Skin of body (tissue), 2 donors: ENCODE data around the gene BOD1. TPM values are rescaled to one million over a fixed set of nuclear protein-coding genes. Genes with fewer than 3 reads are reported as not detected.
A peak's percentile ranks its signal among the peaks of the same experiment; 100 is the strongest.
"Not testable (repeated sequence)": the region's sequence is repeated elsewhere in the genome, so short reads cannot be mapped to it uniquely, and the experiment has no call there.

Experiments
- DNase-seq: peaks from one replicate; lab custom pipeline; 2025; lab: John Stamatoyannopoulos, UW
- total RNA-seq: library from RNA; depleted of rRNA; stranded (reverse); fragments of >200 nt; gene quantifications from one replicate; pipeline ENCODE4 v1.2.3, GENCODE V29; 2014

The BOD1 gene
- total RNA-seq, 1 donor from 2014 or later, result 47.4 TPM

DNA sequence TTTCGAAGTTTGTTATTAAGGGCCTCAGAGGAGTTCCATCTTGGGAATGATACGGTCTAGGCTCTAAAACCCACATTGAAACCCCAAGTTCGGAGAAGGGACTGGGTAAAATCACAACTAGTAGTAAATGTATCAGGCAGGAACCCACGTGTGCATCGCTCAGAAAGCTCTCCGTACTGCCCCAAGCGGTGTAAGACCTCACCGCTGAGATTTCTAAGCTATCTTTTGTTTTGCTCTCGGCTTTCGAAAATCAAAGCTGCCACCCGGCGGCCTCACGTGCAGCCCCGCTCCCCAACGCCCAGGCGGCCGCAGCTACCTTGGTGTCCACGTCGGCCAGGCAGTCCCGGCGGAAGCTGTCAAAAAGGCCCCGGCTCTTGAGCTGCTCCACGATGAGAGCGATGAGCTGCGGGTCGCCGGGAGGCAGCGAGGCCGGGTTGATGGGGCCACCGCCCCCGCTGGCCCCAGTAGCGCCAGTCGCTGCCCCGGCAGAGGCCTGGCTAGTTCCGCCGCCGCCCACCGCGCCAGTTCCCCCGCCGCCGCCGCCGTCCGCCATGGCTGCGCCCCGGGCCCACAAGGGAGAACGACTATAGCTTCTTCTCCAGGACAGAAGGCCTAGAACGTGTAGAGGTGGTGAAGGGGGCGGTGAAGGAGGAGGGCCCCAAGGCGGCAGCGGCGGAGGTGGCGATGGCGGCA lies 420 bp downstream of the BOD1 start:
- DNase-seq, result peak; percentile 62

GRCh38 chr5:173614591-173614990 lies 1.9 kb downstream of the BOD1 start:
- no peak for DNase-seq

- no peak for DNase-seq
Observed at GRCh38 chr5:173613433-173614159, 2.9 kb downstream of the BOD1 start.

GRCh38 chr5:173612948-173613347 lies 3.5 kb downstream of the BOD1 start:
- no peak for DNase-seq

- DNase-seq, result no peak
Observed at GRCh38 chr5:173611706-173612105, 4.7 kb downstream of the BOD1 start.

DNA sequence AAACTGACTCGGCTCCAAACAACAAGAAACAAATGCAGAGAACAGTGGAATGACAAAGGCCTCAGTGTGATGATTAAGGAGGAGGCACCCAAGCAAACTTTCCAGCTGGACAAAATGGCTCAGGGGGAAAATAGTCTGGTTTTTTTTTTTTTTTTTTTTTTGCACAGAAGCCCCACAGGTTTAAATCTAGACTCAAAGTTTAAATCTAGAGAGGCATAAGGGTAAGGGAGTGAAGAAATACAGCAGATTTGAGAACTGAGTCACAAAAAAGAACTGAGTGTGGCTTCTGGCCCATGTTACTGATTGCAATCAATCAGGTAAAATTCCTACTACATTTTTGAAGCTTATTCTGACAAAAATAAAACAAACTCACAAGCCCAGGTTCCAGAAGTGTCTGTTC lies 12.3 kb downstream of the BOD1 start:
- no peak for DNase-seq

GRCh38 chr5:173602423-173602822 lies 14.0 kb downstream of the BOD1 start:
- DNase-seq, result no peak

- DNase-seq, result no peak
Observed at GRCh38 chr5:173598686-173599085, 17.8 kb downstream of the BOD1 start.

GRCh38 chr5:173597304-173597703 lies 19.1 kb downstream of the BOD1 start:
- no peak for DNase-seq

DNA sequence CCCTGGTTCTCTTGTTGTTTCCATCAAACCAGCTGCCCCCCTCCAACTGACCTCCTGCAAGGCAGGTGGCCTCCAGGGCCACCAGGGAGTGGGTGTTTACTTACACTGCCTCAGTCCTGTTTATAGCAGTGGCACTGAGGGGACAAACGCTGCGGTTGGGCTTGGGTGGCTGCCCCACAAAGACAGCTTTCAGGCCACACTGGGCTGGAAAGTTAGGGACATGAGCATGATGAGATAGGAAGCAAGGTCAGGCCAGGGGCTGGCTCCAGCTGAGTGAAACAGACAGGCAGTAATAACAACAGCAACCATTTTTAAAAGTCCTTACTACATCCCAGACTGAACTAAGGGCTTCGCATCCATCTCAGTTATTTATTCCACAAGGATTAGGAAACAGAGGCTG lies 20.6 kb downstream of the BOD1 start:
- no peak for DNase-seq

GRCh38 chr5:173594061-173594460 lies 22.4 kb downstream of the BOD1 start:
- DNase-seq, result no peak

GRCh38 chr5:173592050-173592669 lies 24.3 kb downstream of the BOD1 start:
- DNase-seq, result no peak

- no peak for DNase-seq
Observed at GRCh38 chr5:173591056-173591514, 25.4 kb downstream of the BOD1 start.

DNA sequence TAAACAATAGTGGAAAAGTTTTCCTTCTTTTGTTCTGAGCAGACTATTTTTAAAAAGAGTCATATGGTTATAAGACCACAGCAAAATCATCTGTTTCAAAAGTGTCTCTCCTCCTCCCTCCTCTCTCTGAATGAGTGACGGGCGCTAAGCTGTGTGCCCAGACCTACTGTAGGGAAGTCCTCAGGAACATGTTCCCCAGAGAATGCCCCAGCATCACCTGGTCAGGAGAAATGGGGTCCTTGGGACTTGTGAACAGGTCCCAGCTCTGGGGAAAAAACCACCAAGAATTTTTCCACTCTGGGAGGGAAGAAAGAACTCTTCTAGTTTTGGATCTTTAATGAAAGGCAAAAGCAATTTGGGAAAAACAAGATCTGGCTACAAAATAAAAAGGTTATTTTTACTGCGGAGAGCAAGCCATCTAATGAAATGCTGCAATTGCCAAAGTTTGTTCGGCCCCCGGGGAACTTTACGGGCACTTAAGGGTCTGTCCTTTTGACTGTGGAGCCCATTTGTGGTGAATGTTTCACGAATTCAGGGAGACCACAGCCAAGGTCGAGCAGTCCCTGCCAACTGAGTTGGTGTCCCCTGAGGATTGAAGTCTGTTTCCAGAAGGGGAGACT lies 25.9 kb downstream of the BOD1 start:
- DNase-seq, result no peak

- not testable (repeated sequence) for DNase-seq
Observed at GRCh38 chr5:173586133-173586532, 30.3 kb downstream of the BOD1 start.

DNA sequence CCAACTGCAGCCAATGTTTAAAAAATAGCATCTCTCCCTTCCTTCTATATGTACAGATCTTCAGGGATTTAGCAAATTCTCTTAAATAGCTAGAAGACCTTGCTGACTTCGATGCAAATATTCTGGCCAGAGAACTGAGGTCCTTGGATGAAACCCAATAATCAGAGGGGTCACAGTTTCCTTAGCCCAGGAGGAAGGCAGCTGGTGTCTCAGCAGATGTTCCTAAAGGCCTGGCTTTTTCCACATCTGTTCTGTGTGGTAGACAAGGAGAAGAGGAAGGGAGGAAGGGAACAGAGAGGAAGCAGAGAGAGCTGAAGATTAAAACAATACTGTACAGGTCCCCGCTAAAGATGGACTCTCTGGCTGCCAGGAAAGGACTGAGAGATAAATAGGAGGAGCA lies 33.1 kb downstream of the BOD1 start:
- DNase-seq, result peak; percentile 16

DNA sequence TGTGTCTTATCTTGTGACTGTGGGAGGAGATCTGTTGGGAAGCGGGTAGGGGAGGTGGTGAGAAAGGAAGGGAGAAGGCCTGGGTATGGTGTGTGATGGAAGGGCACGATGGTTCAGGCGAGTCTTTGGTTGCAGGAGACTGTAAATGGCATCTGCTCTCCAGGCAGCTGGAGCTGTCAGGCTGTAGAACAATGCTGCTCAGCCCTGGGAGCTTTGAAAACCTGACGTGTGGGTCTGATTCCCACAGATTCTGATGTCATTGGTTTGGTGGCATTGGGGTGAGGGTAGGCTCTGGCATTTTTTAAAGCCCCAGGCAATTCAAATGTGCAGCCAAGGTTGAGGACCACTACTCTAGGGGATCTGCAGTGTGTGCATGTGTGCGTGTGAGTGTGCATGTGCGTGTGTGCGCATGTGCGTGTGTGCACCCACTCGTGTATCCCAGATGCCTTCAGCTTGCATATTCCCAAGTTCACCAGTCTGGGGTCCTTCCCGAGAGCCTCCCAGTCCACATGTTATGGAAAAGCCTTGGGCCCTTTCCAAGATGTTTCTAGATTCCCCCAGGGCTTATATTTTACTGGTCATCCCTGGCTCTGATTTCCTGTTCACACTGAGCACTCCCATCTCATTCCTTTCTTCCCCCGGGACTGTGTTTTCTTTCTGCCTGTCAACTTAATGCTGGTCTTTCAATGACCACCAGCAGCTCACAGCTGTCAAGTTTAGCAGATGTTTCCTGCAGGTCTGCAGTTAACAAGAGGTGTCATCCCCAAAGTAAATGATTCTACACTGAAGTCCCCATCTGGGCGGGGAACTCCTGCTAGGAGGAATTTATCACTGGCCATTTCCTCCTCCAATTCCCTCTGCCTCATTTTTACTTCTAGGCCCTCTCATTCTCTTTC lies 34.0 kb downstream of the BOD1 start:
- peak; percentile 33 for DNase-seq

GRCh38 chr5:173581408-173582215 lies 34.8 kb downstream of the BOD1 start:
- DNase-seq, result no peak

- no peak for DNase-seq
Observed at GRCh38 chr5:173578947-173579615, 37.4 kb downstream of the BOD1 start.

DNA sequence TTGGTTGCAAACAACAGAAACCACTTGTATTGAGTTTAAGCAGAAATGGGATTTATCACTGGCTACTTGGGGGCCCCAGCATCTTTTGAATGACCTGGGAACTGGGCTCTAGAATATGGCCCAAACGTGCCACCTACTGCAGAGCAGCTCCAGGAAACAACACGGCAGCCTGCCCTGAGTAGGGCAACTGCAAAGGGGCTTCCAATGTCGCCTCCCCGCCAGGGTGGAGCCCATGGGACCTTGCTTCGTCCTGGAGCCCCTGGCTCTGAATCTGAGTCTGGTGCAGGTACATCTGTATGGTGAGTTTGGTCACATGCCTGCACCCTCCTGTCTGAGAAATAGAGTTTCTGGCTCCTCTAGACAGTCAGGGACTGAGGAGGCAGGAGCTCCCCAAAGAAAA lies 38.6 kb downstream of the BOD1 start:
- DNase-seq, result no peak
